Measurements from ENCODE around the gene A1BG. TPM values are rescaled to one million over a fixed set of nuclear protein-coding genes. Genes with fewer than 3 reads are reported as not detected.
"Not testable (repeated sequence)": the region's sequence is repeated elsewhere in the genome, so short reads cannot be mapped to it uniquely, and the experiment has no call there.

Gene A1BG
- total and polyA plus RNA-seq, 7 donors, result 1.9 to 23.4 (median 14.3) TPM

- 22 to 29% methylated on average over 26 of the region's 26 CpGs for WGBS, 2 donors
- no peaks in the 10 kb centered on the region for H3K36me3 ChIP-seq
- peak overlapping the region; percentile 75 to 93 (median 88) for H3K4me3 ChIP-seq
- peak overlapping the region; percentile 92 to 96 (median 96) for H3K27ac ChIP-seq
- no peaks in the 10 kb centered on the region for H3K9me3 ChIP-seq
- H3K4me1 ChIP-seq, result peaks cover 0 to 41% (median 29%) of the 10 kb centered on the region in 4 donors
- no peaks in the 10 kb centered on the region for H3K27me3 ChIP-seq
- DNase-seq, result no peak
- TF ChIP-seq POLR2A (IDR thresholded peaks at IDR 0.05) (no peak), EP300 (IDR thresholded peaks at IDR 0.05) (no peak), POLR2AphosphoS5 (IDR thresholded peaks at IDR 0.05) (no peak)
- TF ChIP-seq, protein P1, sequence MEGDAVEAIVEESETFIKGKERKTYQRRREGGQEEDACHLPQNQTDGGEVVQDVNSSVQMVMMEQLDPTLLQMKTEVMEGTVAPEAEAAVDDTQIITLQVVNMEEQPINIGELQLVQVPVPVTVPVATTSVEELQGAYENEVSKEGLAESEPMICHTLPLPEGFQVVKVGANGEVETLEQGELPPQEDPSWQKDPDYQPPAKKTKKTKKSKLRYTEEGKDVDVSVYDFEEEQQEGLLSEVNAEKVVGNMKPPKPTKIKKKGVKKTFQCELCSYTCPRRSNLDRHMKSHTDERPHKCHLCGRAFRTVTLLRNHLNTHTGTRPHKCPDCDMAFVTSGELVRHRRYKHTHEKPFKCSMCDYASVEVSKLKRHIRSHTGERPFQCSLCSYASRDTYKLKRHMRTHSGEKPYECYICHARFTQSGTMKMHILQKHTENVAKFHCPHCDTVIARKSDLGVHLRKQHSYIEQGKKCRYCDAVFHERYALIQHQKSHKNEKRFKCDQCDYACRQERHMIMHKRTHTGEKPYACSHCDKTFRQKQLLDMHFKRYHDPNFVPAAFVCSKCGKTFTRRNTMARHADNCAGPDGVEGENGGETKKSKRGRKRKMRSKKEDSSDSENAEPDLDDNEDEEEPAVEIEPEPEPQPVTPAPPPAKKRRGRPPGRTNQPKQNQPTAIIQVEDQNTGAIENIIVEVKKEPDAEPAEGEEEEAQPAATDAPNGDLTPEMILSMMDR (IDR thresholded peaks at IDR 0.05), result no peak
- intact Hi-C loops (cut with DNase I), result loop anchor here (1.0 to 2.0 kb wide), 2 partner anchors 19 to 54 kb away; partner anchors contain the start of gene ZNF497
Observed at GRCh38 chr19:58381460-58382212, 28.3 kb upstream of the A1BG start.

DNA sequence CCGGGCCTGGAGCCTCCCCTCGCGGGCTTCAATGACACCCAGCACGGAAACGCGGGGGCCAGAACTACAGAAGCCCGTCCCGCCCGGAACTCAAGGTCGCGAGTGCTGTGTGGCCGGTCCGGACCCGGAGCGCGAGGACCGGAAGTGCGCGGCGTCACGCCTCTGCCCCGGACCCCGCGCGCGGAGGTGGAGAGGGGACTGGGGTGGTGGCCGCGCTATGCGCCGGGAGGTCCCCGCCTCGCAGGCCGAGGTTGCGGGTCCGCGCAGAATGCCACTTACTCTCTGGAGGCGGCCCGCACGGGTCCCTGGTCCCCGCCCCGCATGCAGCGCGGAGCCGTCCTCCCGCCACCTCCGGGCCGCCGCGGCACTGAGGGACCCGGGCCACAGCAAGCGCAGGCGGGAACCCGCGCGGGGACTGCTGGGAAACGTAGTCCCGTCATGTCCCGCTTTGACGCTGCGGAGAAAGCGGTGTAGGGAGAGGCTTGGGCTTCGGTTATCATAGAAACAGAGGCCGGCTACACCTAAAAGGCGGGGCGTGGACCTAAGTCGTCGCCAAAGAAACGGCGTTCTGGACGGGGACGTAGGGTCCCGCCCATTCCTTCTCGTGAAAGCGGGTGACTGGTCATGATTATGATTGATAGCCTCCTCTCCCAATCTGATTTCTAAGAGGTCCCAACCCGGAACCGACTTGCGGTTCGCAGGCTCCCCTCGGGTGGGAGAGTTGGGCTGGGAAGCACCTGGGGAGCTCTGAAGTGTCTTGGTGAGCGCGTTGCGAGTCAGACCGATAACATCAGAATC lies 27.6 kb upstream of the A1BG start, which contains the start of gene ZNF837:
Gene ZNF837 (minus strand): TSS at position 369 of the 798 bp plus-strand sequence. CDS start 11,698 bp downstream, outside the sequence.
- Histone ChIP-seq H3K27ac (peak within 1 kb of the TSS; percentile 92 to 96 (median 96)), H3K36me3 (no peaks in the 10 kb centered on the region), H3K9me3 (no peaks in the 10 kb centered on the region), H3K4me3 (peak within 1 kb of the TSS; percentile 75 to 93 (median 88)), H3K27me3 (no peaks in the 10 kb centered on the region), H3K4me1 (peaks cover 0 to 33% (median 24%) of the 10 kb centered on the region in 4 donors)
- intact Hi-C loops (cut with DNase I), result loop anchor here (1.0 to 2.0 kb wide), 2 partner anchors 18 to 54 kb away; partner anchors contain the start of gene ZNF497
- TF ChIP-seq EP300 (IDR thresholded peaks at IDR 0.05), result no peak
- peak; percentile 65 to 91 (median 80) for TF ChIP-seq POLR2AphosphoS5 (IDR thresholded peaks at IDR 0.05)
- TF ChIP-seq POLR2A (IDR thresholded peaks at IDR 0.05), result peak; percentile 78 to 81
- 0% methylated on average over 83 of the region's 83 CpGs for WGBS, 2 donors
- peak; percentile 100 for DNase-seq

GRCh38 chr19:58380037-58380661 lies 26.9 kb upstream of the A1BG start:
- intact Hi-C loops (cut with DNase I), result loop anchor here (2.0 kb wide), 1 partner anchor 17 kb away; the partner anchor contains the start of gene ZNF497
- Histone ChIP-seq H3K27ac (peak overlapping the region; percentile 92 to 96 (median 96)), H3K27me3 (no peaks in the 10 kb centered on the region), H3K4me3 (peak overlapping the region; percentile 75 to 93 (median 88)), H3K36me3 (no peaks in the 10 kb centered on the region), H3K4me1 (peaks cover 0 to 26% (median 18%) of the 10 kb centered on the region in 4 donors), H3K9me3 (no peaks in the 10 kb centered on the region)
- WGBS, 2 donors, result 3 to 7% methylated on average over 24 of the region's 24 CpGs
- TF ChIP-seq, protein P1 (IDR thresholded peaks at IDR 0.05), result no peak
- TF ChIP-seq POLR2AphosphoS5 (IDR thresholded peaks at IDR 0.05) (no peak), EP300 (IDR thresholded peaks at IDR 0.05) (no peak), POLR2A (IDR thresholded peaks at IDR 0.05) (no peak)
- no peak for DNase-seq

- 93 to 94% methylated on average over 6 of the region's 6 CpGs for WGBS, 2 donors
- Histone ChIP-seq H3K27ac (peak overlapping the region in 1 of 4 donors; percentile 96), H3K4me1 (peaks cover 0 to 26% (median 17%) of the 10 kb centered on the region in 4 donors)
Observed at GRCh38 chr19:58379246-58379645, 26.0 kb upstream of the A1BG start.

GRCh38 chr19:58376724-58377123 lies 23.4 kb upstream of the A1BG start:
- intact Hi-C loops (cut with DNase I); DNase-seq; H3K36me3 ChIP-seq; H3K27ac ChIP-seq; H3K4me3 ChIP-seq; H3K27me3 ChIP-seq; H3K9me3 ChIP-seq: not testable (repeated sequence)
- WGBS, 2 donors, result 86 to 87% methylated on average over 7 of the region's 7 CpGs
- H3K4me1 ChIP-seq, result peaks cover 0 to 20% (median 13%) of the 10 kb centered on the region in 4 donors

More at GRCh38 chr19:58379246-58379645, 26.0 kb upstream of the A1BG start:
- intact Hi-C loops (cut with DNase I), result no loop called here
- Histone ChIP-seq H3K9me3 (no peaks in the 10 kb centered on the region), H3K27me3 (no peaks in the 10 kb centered on the region), H3K36me3 (no peaks in the 10 kb centered on the region), H3K4me3 (no peak overlapping the region)
- no peak for DNase-seq
- TF ChIP-seq, protein P1 (IDR thresholded peaks at IDR 0.05), result no peak
- no peak for TF ChIP-seq POLR2AphosphoS5 (IDR thresholded peaks at IDR 0.05)
- TF ChIP-seq POLR2A (IDR thresholded peaks at IDR 0.05), result no peak
- TF ChIP-seq EP300 (IDR thresholded peaks at IDR 0.05), result no peak

Measured in sigmoid colon (tissue), 7 donors.